Epithelial cell of proximal tubule (primary cell): ENCODE data around the gene AUTS2. TPM values are rescaled to one million over a fixed set of nuclear protein-coding genes. Genes with fewer than 3 reads are reported as not detected.
A peak's percentile ranks its signal among the peaks of the same experiment; 100 is the strongest.

Source experiments
- DNase-seq: peaks from one replicate; pipeline ENCODE4 v3.0.0-alpha.2; 2011; ENCODE audit warnings: low read depth
- H3K4me3 ChIP-seq: 2 replicates; pipeline ENCODE4 v1.5.1; 2011; ENCODE audit warnings: low read depth, mild to moderate bottlenecking, low read length
- CTCF ChIP-seq: conservative IDR thresholded peaks from 2 replicates; pipeline ENCODE4 v1.5.1; 2012; ENCODE audit warnings: low read depth, mild to moderate bottlenecking, low read length
- total RNA-seq: library from RNA; depleted of rRNA; stranded (reverse); fragments of >200 nt; gene quantifications from 2 replicates; pipeline ENCODE4 v1.2.3, GENCODE V29; 2015

Gene AUTS2
- total RNA-seq, 1 donor from 2014 or later, result 10.0 TPM

GRCh38 chr7:69892790-69893189 is 294.5 kb downstream of the AUTS2 start:
- H3K4me3 ChIP-seq, result no peak overlapping the region
- DNase-seq, result no peak
- TF ChIP-seq CTCF, result peak; percentile 18

- no peak overlapping the region for H3K4me3 ChIP-seq
- peak; percentile 47 for TF ChIP-seq CTCF
- no peak for DNase-seq
Observed at GRCh38 chr7:69893906-69894305, 295.6 kb downstream of the AUTS2 start.

- no peak overlapping the region for H3K4me3 ChIP-seq
- no peak for DNase-seq
- no peak for TF ChIP-seq CTCF
Observed at GRCh38 chr7:69895446-69895845, 297.2 kb downstream of the AUTS2 start.

- H3K4me3 ChIP-seq, result no peak overlapping the region
- TF ChIP-seq CTCF, result no peak
- no peak for DNase-seq
Observed at GRCh38 chr7:69896121-69896520, 297.8 kb downstream of the AUTS2 start.

GRCh38 chr7:69898189-69898588 is 299.9 kb downstream of the AUTS2 start:
- no peak for TF ChIP-seq CTCF
- H3K4me3 ChIP-seq, result no peak overlapping the region
- no peak for DNase-seq

GRCh38 chr7:69903410-69903809 is 305.1 kb downstream of the AUTS2 start:
- no peak for TF ChIP-seq CTCF
- no peak for DNase-seq
- H3K4me3 ChIP-seq, result no peak overlapping the region

GRCh38 chr7:69906283-69906995 is 308.2 kb downstream of the AUTS2 start:
- TF ChIP-seq CTCF, result no peak
- no peak overlapping the region for H3K4me3 ChIP-seq
- DNase-seq, result no peak
